ENCODE data around the gene FGFR2. TPM values are rescaled to one million over a fixed set of nuclear protein-coding genes. Genes with fewer than 3 reads are reported as not detected.

FGFR2 gene
- total RNA-seq, 1 experiment from 2014 or later = 286 TPM

GRCh38 chr10:121531076-121531829 lies 67.0 kb downstream of the FGFR2 start:
- H3K4me3 ChIP-seq (ENCODE audit: low read depth, low read length) = no peak overlapping the region

GRCh38 chr10:121530481-121531075 lies 67.7 kb downstream of the FGFR2 start:
- TF ChIP-seq CTCF (IDR thresholded peaks at IDR 0.05; ENCODE audit: insufficient read depth in 1 of 2, low read depth in 1 of 2, low read length in 1 of 2, severe bottlenecking in 1 of 2, unreplicated experiment in 1 of 2) = no peak
- H3K4me1 ChIP-seq = peaks cover 23% of the 10 kb centered on the region; the same call in 1 of the 2 replicates
- Mint-ChIP-seq H3K9me3 (ENCODE audit: unreplicated experiment) (no peaks in the 10 kb centered on the region), H3K27ac (ENCODE audit: unreplicated experiment) (peak overlapping the region; percentile 83), H3K36me3 (ENCODE audit: insufficient read depth, unreplicated experiment) (peaks cover 100% of the 10 kb centered on the region), H3K4me3 (ENCODE audit: unreplicated experiment) (no peak overlapping the region), H3K4me1 (ENCODE audit: low read depth, unreplicated experiment) (peaks cover 53% of the 10 kb centered on the region), H3K27me3 (ENCODE audit: insufficient read depth, unreplicated experiment) (no peaks in the 10 kb centered on the region)
- intact Hi-C loops (cut with micrococcal nuclease; ENCODE audit: unreplicated experiment) = no loop called here
- no peaks in the 10 kb centered on the region for H3K27me3 ChIP-seq (replicated peaks; ENCODE audit: control insufficient read depth, insufficient read depth, low read length)
- DNase-seq = no peak
- ChIA-PET CTCF (no interaction called here), POLR2A (no interaction called here)
- H3K36me3 ChIP-seq (ENCODE audit: control insufficient read depth, insufficient read depth, low read length) = 0 out of 2 replicates have a peak, but pooled peaks cover 2% of the 10 kb centered on the region
- BruUV-seq (replicated peaks) = no TSS peak
- no peaks in the 10 kb centered on the region for H3K9me3 ChIP-seq
- no peak overlapping the region for H3K4me3 ChIP-seq (ENCODE audit: low read depth, low read length)

More at GRCh38 chr10:121531076-121531829, 67.0 kb downstream of the FGFR2 start:
- no peaks in the 10 kb centered on the region for H3K9me3 ChIP-seq
- Mint-ChIP-seq H3K9me3 (ENCODE audit: unreplicated experiment) (no peaks in the 10 kb centered on the region), H3K4me1 (ENCODE audit: low read depth, unreplicated experiment) (peaks cover 47% of the 10 kb centered on the region), H3K4me3 (ENCODE audit: unreplicated experiment) (no peak overlapping the region), H3K27me3 (ENCODE audit: insufficient read depth, unreplicated experiment) (no peaks in the 10 kb centered on the region), H3K27ac (ENCODE audit: unreplicated experiment) (peak overlapping the region; percentile 83), H3K36me3 (ENCODE audit: insufficient read depth, unreplicated experiment) (peaks cover 100% of the 10 kb centered on the region)
- peaks cover 23% of the 10 kb centered on the region; the same call in 1 of the 2 replicates for H3K4me1 ChIP-seq
- 0 out of 2 replicates have a peak, but pooled peaks cover 2% of the 10 kb centered on the region for H3K36me3 ChIP-seq (ENCODE audit: control insufficient read depth, insufficient read depth, low read length)
- POLR2A ChIA-PET = no interaction called here
- no TSS peak for BruUV-seq (replicated peaks)
- intact Hi-C loops (cut with micrococcal nuclease; ENCODE audit: unreplicated experiment) = no loop called here
- CTCF ChIA-PET = no interaction called here
- DNase-seq = peak in 1 of 2 experiments; percentile 12
- TF ChIP-seq CTCF (IDR thresholded peaks at IDR 0.05; ENCODE audit: insufficient read depth in 1 of 2, low read depth in 1 of 2, low read length in 1 of 2, severe bottlenecking in 1 of 2, unreplicated experiment in 1 of 2) = no peak
- H3K27me3 ChIP-seq (replicated peaks; ENCODE audit: control insufficient read depth, insufficient read depth, low read length) = no peaks in the 10 kb centered on the region

GRCh38 chr10:121527690-121528089 lies 70.6 kb downstream of the FGFR2 start:
- intact Hi-C loops (cut with micrococcal nuclease; ENCODE audit: unreplicated experiment) = no loop called here
- TF ChIP-seq CTCF (IDR thresholded peaks at IDR 0.05; ENCODE audit: insufficient read depth in 1 of 2, low read depth in 1 of 2, low read length in 1 of 2, severe bottlenecking in 1 of 2, unreplicated experiment in 1 of 2) = no peak
- no peaks in the 10 kb centered on the region for H3K9me3 Mint-ChIP-seq (ENCODE audit: unreplicated experiment)
- no peak overlapping the region for H3K4me3 Mint-ChIP-seq (ENCODE audit: unreplicated experiment)
- BruUV-seq (replicated peaks) = no TSS peak
- no peak overlapping the region for H3K4me3 ChIP-seq (ENCODE audit: low read depth, low read length)
- H3K27ac Mint-ChIP-seq (ENCODE audit: unreplicated experiment) = peak overlapping the region; percentile 2
- H3K27me3 Mint-ChIP-seq (ENCODE audit: insufficient read depth, unreplicated experiment) = no peaks in the 10 kb centered on the region
- no peaks in the 10 kb centered on the region for H3K36me3 ChIP-seq (ENCODE audit: control insufficient read depth, insufficient read depth, low read length)
- H3K9me3 ChIP-seq = no peaks in the 10 kb centered on the region
- peak; percentile 35 to 52 for DNase-seq
- peaks cover 94% of the 10 kb centered on the region for H3K36me3 Mint-ChIP-seq (ENCODE audit: insufficient read depth, unreplicated experiment)
- H3K27me3 ChIP-seq (replicated peaks; ENCODE audit: control insufficient read depth, insufficient read depth, low read length) = no peaks in the 10 kb centered on the region
- H3K4me1 Mint-ChIP-seq (ENCODE audit: low read depth, unreplicated experiment) = peaks cover 68% of the 10 kb centered on the region
- ChIA-PET POLR2A (no interaction called here), CTCF (no interaction called here)
- H3K4me1 ChIP-seq = peaks cover 32% of the 10 kb centered on the region; the same call in 1 of the 2 replicates
